Measurements from ENCODE around the gene SERPINB1. TPM values are rescaled to one million over a fixed set of nuclear protein-coding genes. Genes with fewer than 3 reads are reported as not detected.

The SERPINB1 gene
- total and polyA plus RNA-seq, 10 of the 15 experiments (the other 5 are each of a cell fraction or from before 2014, with no cell fraction given), result 0.45 to 2.4 (median 0.83) TPM

DNA sequence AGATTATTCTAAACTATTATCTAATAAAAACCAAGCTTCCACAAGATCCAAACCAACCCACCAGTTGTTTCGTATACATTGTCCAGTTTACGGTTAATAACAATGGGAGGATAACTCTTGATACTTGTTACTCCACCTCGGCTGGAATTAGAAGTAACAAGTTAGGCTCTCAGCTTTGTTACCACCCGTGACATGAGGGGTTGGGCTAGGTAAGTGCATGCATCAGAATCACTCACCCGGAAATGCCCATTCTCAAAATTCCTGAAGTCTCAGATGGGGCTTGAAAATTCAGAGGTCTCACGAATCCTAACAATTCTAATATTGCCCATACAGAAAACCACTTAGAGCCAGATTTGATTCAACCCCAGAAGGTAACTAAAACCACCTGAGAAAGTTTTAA is 27.0 kb upstream of the SERPINB1 start:
- peak overlapping the region; percentile 70; the same call in 1 of the 2 replicates for H3K4me2 ChIP-seq (ENCODE audit: control insufficient read depth, insufficient read depth)
- H3K9me3 ChIP-seq (replicated peaks; ENCODE audit: control insufficient read depth, insufficient read depth, low read length), result peaks cover 20% of the 10 kb centered on the region
- peak overlapping the region; percentile 34; the same call in 1 of the 2 replicates for H3K9ac ChIP-seq (ENCODE audit: control insufficient read depth, insufficient read depth, low read length)
- CTCF ChIA-PET, result interaction anchor here (1.0 to 5.5 kb wide), 7 partner anchors 12 to 43 kb away, joined by 5 to 55 read pairs (median 14); no protein-coding TSS in a partner anchor
- POLR2A ChIA-PET, result interaction anchor here (0.8 to 9.9 kb wide), 7 partner anchors 8 to 30 kb away, joined by 3 to 126 read pairs (median 15); partner anchors contain the start of gene SERPINB1
- TSS peak; percentile 63 for BruUV-seq (replicated peaks)
- H3K27me3 ChIP-seq (replicated peaks in 1 of 2; ENCODE audit: control insufficient read depth in 2 of 2, insufficient read depth in 2 of 2, low read length in 1 of 2), result no peaks in the 10 kb centered on the region
- WGBS (ENCODE audit: insufficient coverage, insufficient replicate concordance, low lambda C conversion rate, missing lambda C conversion rate), result 94% methylated on average over 6 of the region's 6 CpGs
- H3K4me1 ChIP-seq (ENCODE audit: control insufficient read depth, insufficient read depth, low read length), result peaks cover 34% of the 10 kb centered on the region
- in situ Hi-C loops (cut with MboI) (no loop called here), intact Hi-C loops (cut with micrococcal nuclease; ENCODE audit: unreplicated experiment) (loop anchor here (10.0 kb wide), 1 partner anchor 336 kb away; no protein-coding TSS in a partner anchor)
- H4K20me1 ChIP-seq (ENCODE audit: control insufficient read depth, insufficient read depth), result no peaks in the 10 kb centered on the region
- RAD21 ChIA-PET (ENCODE audit: unreplicated experiment), result interaction anchor here (0.8 to 7.3 kb wide), 8 partner anchors 10 to 77 kb away, joined by 3 to 92 read pairs (median 10); no protein-coding TSS in a partner anchor
- SMC1A ChIA-PET (ENCODE audit: uncharacterized antibody, unreplicated experiment), result interaction anchor here (1.0 to 10.2 kb wide), 12 partner anchors 10 to 63 kb away, joined by 3 to 136 read pairs (median 9); partner anchors contain the start of gene SERPINB1
- DNase-seq (ENCODE audit: low read depth, low spot score) (no peak), FAIRE-seq (no peak), ATAC-seq (no peak)
- no peak overlapping the region for H3K4me3 ChIP-seq
- H2AFZ ChIP-seq (ENCODE audit: control insufficient read depth, low read depth, low read length), result no peak overlapping the region; the same call in 1 of the 2 replicates
- peak overlapping the region; percentile 48; the same call in 1 of the 2 replicates for H3K27ac ChIP-seq (ENCODE audit: control insufficient read depth, insufficient read depth)
- no peaks in the 10 kb centered on the region for H3K79me2 ChIP-seq (ENCODE audit: control insufficient read depth, insufficient read depth, low read length)
- TF ChIP-seq RCOR1 (conservative IDR thresholded peaks at IDR 0.05; ENCODE audit: low read depth, low read length) (no peak), MYC (IDR thresholded peaks at IDR 0.05; ENCODE audit: insufficient read depth, insufficient read length, insufficient replicate concordance, low read length, severe bottlenecking) (no peak), ESRRA (IDR thresholded peaks at IDR 0.05; ENCODE audit: low read length) (no peak), SMAD5 (IDR thresholded peaks at IDR 0.05; ENCODE audit: low read depth) (no peak), JUNB (IDR thresholded peaks at IDR 0.05) (no peak), KAT2A (conservative IDR thresholded peaks at IDR 0.05; ENCODE audit: control insufficient read depth, low read depth, low read length) (no peak), ZZZ3 (IDR thresholded peaks at IDR 0.05; ENCODE audit: control insufficient read depth, insufficient read length, low read depth) (no peak), POLR2AphosphoS5 (IDR thresholded peaks at IDR 0.05; ENCODE audit: low read length) (no peak), CBX3 (IDR thresholded peaks at IDR 0.05; ENCODE audit: borderline replicate concordance, low read depth) (no peak), SMAD1 (IDR thresholded peaks at IDR 0.05; ENCODE audit: low read depth, partially characterized antibody) (no peak), IKZF2 (IDR thresholded peaks at IDR 0.05) (no peak), CBX5 (IDR thresholded peaks at IDR 0.05; ENCODE audit: low read depth) (no peak)
- TF ChIP-seq, protein P1, sequence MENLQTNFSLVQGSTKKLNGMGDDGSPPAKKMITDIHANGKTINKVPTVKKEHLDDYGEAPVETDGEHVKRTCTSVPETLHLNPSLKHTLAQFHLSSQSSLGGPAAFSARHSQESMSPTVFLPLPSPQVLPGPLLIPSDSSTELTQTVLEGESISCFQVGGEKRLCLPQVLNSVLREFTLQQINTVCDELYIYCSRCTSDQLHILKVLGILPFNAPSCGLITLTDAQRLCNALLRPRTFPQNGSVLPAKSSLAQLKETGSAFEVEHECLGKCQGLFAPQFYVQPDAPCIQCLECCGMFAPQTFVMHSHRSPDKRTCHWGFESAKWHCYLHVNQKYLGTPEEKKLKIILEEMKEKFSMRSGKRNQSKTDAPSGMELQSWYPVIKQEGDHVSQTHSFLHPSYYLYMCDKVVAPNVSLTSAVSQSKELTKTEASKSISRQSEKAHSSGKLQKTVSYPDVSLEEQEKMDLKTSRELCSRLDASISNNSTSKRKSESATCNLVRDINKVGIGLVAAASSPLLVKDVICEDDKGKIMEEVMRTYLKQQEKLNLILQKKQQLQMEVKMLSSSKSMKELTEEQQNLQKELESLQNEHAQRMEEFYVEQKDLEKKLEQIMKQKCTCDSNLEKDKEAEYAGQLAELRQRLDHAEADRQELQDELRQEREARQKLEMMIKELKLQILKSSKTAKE (IDR thresholded peaks at IDR 0.05; ENCODE audit: low read depth, poor library complexity, severe bottlenecking), result no peak
- TF ChIP-seq, protein P2, sequence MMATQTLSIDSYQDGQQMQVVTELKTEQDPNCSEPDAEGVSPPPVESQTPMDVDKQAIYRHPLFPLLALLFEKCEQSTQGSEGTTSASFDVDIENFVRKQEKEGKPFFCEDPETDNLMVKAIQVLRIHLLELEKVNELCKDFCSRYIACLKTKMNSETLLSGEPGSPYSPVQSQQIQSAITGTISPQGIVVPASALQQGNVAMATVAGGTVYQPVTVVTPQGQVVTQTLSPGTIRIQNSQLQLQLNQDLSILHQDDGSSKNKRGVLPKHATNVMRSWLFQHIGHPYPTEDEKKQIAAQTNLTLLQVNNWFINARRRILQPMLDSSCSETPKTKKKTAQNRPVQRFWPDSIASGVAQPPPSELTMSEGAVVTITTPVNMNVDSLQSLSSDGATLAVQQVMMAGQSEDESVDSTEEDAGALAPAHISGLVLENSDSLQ (IDR thresholded peaks at IDR 0.05), result no peak
- TF ChIP-seq, protein P3, sequence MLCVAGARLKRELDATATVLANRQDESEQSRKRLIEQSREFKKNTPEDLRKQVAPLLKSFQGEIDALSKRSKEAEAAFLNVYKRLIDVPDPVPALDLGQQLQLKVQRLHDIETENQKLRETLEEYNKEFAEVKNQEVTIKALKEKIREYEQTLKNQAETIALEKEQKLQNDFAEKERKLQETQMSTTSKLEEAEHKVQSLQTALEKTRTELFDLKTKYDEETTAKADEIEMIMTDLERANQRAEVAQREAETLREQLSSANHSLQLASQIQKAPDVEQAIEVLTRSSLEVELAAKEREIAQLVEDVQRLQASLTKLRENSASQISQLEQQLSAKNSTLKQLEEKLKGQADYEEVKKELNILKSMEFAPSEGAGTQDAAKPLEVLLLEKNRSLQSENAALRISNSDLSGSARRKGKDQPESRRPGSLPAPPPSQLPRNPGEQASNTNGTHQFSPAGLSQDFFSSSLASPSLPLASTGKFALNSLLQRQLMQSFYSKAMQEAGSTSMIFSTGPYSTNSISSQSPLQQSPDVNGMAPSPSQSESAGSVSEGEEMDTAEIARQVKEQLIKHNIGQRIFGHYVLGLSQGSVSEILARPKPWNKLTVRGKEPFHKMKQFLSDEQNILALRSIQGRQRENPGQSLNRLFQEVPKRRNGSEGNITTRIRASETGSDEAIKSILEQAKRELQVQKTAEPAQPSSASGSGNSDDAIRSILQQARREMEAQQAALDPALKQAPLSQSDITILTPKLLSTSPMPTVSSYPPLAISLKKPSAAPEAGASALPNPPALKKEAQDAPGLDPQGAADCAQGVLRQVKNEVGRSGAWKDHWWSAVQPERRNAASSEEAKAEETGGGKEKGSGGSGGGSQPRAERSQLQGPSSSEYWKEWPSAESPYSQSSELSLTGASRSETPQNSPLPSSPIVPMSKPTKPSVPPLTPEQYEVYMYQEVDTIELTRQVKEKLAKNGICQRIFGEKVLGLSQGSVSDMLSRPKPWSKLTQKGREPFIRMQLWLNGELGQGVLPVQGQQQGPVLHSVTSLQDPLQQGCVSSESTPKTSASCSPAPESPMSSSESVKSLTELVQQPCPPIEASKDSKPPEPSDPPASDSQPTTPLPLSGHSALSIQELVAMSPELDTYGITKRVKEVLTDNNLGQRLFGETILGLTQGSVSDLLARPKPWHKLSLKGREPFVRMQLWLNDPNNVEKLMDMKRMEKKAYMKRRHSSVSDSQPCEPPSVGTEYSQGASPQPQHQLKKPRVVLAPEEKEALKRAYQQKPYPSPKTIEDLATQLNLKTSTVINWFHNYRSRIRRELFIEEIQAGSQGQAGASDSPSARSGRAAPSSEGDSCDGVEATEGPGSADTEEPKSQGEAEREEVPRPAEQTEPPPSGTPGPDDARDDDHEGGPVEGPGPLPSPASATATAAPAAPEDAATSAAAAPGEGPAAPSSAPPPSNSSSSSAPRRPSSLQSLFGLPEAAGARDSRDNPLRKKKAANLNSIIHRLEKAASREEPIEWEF (IDR thresholded peaks at IDR 0.05; ENCODE audit: insufficient replicate concordance, low read depth, low read length), result no peak
- H3K36me3 ChIP-seq (ENCODE audit: control insufficient read depth in 2 of 2, insufficient read depth in 2 of 2, low read length in 1 of 2), result no peaks in the 10 kb centered on the region
